Measurements from ENCODE around the gene MYO18B. TPM values are rescaled to one million over a fixed set of nuclear protein-coding genes. Genes with fewer than 3 reads are reported as not detected.

Gene MYO18B
- total and polyA plus RNA-seq, 2 of the 8 experiments (the other 6 are each of a cell fraction or from before 2014, with no cell fraction given): 0.62 to 0.78 TPM

GRCh38 chr22:25817092-25817943 lies 75.3 kb downstream of the MYO18B start:
- no peaks in the 10 kb centered on the region for H3K79me1 ChIP-seq (ENCODE audit: low read depth, low read length)
- H3K4me3 ChIP-seq (ENCODE audit: extremely low read depth in 1 of 4, insufficient read depth in 2 of 4, low read depth in 3 of 4, low read length in 4 of 4): no peak overlapping the region
- no peak overlapping the region for H3K23ac ChIP-seq (ENCODE audit: insufficient read length)
- no peak overlapping the region for H2BK5ac ChIP-seq (ENCODE audit: low read depth, low read length)
- H2BK12ac ChIP-seq (ENCODE audit: low read depth, low read length): no peak overlapping the region
- no peak overlapping the region for H2BK15ac ChIP-seq (ENCODE audit: low read length)
- H3K4ac ChIP-seq (replicated peaks; ENCODE audit: insufficient read length, low read depth, low read length): no peak overlapping the region
- H3K18ac ChIP-seq (ENCODE audit: extremely low read depth, low read length): no peak overlapping the region
- H3K36me3 ChIP-seq (ENCODE audit: control insufficient read depth in 2 of 4, insufficient read depth in 4 of 4, low read length in 3 of 4): no peaks in the 10 kb centered on the region
- TF ChIP-seq JUND (IDR thresholded peaks at IDR 0.05; ENCODE audit: low read length): no peak
- no peak for TF ChIP-seq CEBPB (IDR thresholded peaks at IDR 0.05; ENCODE audit: low read depth, low read length)
- no peak overlapping the region for H4K91ac ChIP-seq (replicated peaks; ENCODE audit: insufficient read length, low read length)
- CTCF ChIA-PET (ENCODE audit: partially characterized antibody): interaction anchor here (0.8 to 2.8 kb wide), 5 partner anchors 9 to 37 kb away, joined by 3 to 11 read pairs (median 4); no protein-coding TSS in a partner anchor
- WGBS, 2 experiments (ENCODE audit: extremely low coverage in 1 of 2, insufficient coverage in 1 of 2, insufficient read length in 1 of 2, insufficient replicate concordance in 2 of 2, low coverage in 1 of 2, low lambda C conversion rate in 2 of 2, missing lambda C conversion rate in 1 of 2): 73% methylated on average over 5 of the region's 5 CpGs; no CpG with 5 or more reads in 1 of the 2 experiments
- H3K27ac ChIP-seq (ENCODE audit: low read depth, low read length): no peak overlapping the region
- no peak for DNase-seq (ENCODE audit: low read depth in 1 of 2, low spot score in 2 of 2)
- no peak overlapping the region for H2BK120ac ChIP-seq (replicated peaks; ENCODE audit: low read depth, low read length)
- H3K56ac ChIP-seq (replicated peaks; ENCODE audit: insufficient read length, low read depth, low read length): no peak overlapping the region
- H2AK5ac ChIP-seq (ENCODE audit: low read depth, low read length): no peak overlapping the region
- H3K4me2 ChIP-seq (ENCODE audit: insufficient read depth in 1 of 2, low read depth in 2 of 2, low read length in 2 of 2): no peak overlapping the region
- no peaks in the 10 kb centered on the region for H4K20me1 ChIP-seq (replicated peaks in 1 of 2; ENCODE audit: control insufficient read depth in 1 of 2, insufficient read depth in 2 of 2, low read length in 2 of 2)
- no peak overlapping the region for H2AFZ ChIP-seq (ENCODE audit: low read length)
- H3K14ac ChIP-seq (ENCODE audit: insufficient read length): no peak overlapping the region
- H3K23me2 ChIP-seq (ENCODE audit: low read depth, low read length): peaks cover 2% of the 10 kb centered on the region; the same call in 1 of the 2 replicates
- H2BK20ac ChIP-seq (ENCODE audit: low read length): no peak overlapping the region
- no peak overlapping the region for H4K8ac ChIP-seq (ENCODE audit: extremely low read depth, insufficient read depth, low read length)
- H3K9me3 ChIP-seq (ENCODE audit: insufficient read depth in 2 of 2, low read depth in 1 of 2, low read length in 1 of 2): peaks cover 1 to 6% of the 10 kb centered on the region in 2 experiments; a peak in 1 of 4 replicates
- no peak overlapping the region for H3K9ac ChIP-seq (replicated peaks in 1 of 4; ENCODE audit: extremely low read depth in 1 of 4, low read depth in 3 of 4, low read length in 3 of 4)
- H4K5ac ChIP-seq (ENCODE audit: insufficient read length, low read depth, low read length): no peak overlapping the region
- H3K79me2 ChIP-seq (ENCODE audit: control insufficient read depth in 1 of 2, insufficient read depth in 2 of 2, low read length in 2 of 2): no peaks in the 10 kb centered on the region
- no peaks in the 10 kb centered on the region for H3K4me1 ChIP-seq (replicated peaks in 1 of 4; ENCODE audit: control insufficient read depth in 3 of 4, insufficient read depth in 4 of 4, low read length in 3 of 4)
- POLR2A ChIA-PET (ENCODE audit: partially characterized antibody): no interaction called here
- H3K27me3 ChIP-seq (replicated peaks in 1 of 4; ENCODE audit: control insufficient read depth in 3 of 4, extremely low read depth in 1 of 4, insufficient read depth in 3 of 4, low read length in 3 of 4): no peaks in the 10 kb centered on the region
- no peak for FAIRE-seq
